Cerebellar nuclear complex (tissue), 1 donor: ENCODE measurements around the gene GDF2.

ENCODE experiments used
- DNase-seq, 2 experiments: peaks; one replicate each; lab custom pipeline; 2025; lab: John Stamatoyannopoulos, UW

Gene GDF2

GRCh38 chr10:47368431-47369180 is 46.4 kb downstream of the GDF2 start:
- DNase-seq: no peak

- DNase-seq: no peak
Measured at GRCh38 chr10:47369251-47369894, 47.1 kb downstream of the GDF2 start.

GRCh38 chr10:47370015-47370767 is 47.9 kb downstream of the GDF2 start:
- DNase-seq: no peak

- DNase-seq: no peak
Measured at GRCh38 chr10:47370878-47371277, 48.6 kb downstream of the GDF2 start.

- no peak for DNase-seq
Measured at GRCh38 chr10:47371629-47372485, 49.6 kb downstream of the GDF2 start.

- DNase-seq: no peak
Measured at GRCh38 chr10:47372726-47373125, 50.5 kb downstream of the GDF2 start.

- DNase-seq: no peak
Measured at GRCh38 chr10:47374611-47375536, 52.6 kb downstream of the GDF2 start.

- no peak for DNase-seq
Measured at GRCh38 chr10:47376522-47377220, 54.4 kb downstream of the GDF2 start.
